Measurements from ENCODE around the gene BHLHE40.

Gene BHLHE40

DNA sequence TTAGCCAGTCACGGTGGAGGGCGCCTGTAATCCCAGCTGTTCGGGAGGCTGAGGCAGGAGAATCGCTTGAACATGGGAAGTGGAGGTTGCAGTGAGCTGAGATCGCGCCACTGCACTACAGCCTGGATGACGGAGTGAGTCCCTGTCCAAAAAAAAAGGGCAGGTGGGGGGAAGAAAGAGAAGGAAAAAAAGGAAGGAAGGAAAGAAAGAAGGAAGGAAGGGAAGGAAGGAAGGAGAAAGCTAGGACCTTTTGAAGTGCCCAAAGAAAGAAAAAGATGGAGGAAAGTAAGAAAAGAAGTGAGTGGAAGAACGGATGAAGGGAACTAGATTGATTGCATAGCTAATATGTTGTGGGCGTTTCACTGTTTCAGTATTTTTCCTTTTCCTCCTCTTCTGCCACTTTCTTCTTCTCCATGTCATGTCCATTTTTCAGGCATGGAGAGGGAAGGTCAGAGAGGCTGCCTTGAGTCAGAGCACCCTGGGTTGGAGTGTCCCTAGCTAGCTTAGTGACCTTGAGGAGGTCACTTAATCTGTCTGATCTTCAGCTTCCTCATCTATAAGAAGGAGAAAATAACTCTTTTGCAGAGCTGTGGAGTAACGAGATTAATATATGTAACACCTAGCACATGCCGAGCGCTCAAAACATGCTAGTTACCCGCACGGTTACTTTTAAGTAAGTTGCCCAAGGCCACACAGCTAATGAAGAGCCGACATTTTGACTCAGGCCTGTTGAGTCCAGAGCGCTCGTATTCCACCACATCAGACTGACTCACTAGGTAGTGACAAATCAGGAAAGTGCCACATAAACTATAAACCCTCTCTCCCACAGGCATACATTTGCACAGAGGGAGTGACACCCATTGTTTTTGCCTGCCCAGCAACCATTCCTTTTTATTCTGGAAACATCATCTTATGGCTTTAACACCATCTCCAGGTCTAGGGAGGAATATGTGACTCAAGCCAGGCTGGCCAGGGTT is 42.2 kb downstream of the BHLHE40 start:
- H3K4me1 ChIP-seq (ENCODE audit: control insufficient read depth, insufficient read depth, low read length), result peaks cover 14% of the 10 kb centered on the region
- no peak overlapping the region for H3K4me3 ChIP-seq (ENCODE audit: low read depth, low read length)
- TF ChIP-seq, protein P1, sequence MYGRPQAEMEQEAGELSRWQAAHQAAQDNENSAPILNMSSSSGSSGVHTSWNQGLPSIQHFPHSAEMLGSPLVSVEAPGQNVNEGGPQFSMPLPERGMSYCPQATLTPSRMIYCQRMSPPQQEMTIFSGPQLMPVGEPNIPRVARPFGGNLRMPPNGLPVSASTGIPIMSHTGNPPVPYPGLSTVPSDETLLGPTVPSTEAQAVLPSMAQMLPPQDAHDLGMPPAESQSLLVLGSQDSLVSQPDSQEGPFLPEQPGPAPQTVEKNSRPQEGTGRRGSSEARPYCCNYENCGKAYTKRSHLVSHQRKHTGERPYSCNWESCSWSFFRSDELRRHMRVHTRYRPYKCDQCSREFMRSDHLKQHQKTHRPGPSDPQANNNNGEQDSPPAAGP (tag by site-specific recombination; IDR thresholded peaks at IDR 0.05), result peak; percentile 68
- TF ChIP-seq ZNF366 (tag by site-specific recombination; conservative IDR thresholded peaks at IDR 0.05) (peak; percentile 94), ZNF600 (tag by site-specific recombination; IDR thresholded peaks at IDR 0.05) (peak; percentile 83), PRDM1 (tag by site-specific recombination; IDR thresholded peaks at IDR 0.05) (peak; percentile 62), ZNF776 (tag by site-specific recombination; IDR thresholded peaks at IDR 0.05; ENCODE audit: borderline replicate concordance) (no peak)
- H3K27ac ChIP-seq (ENCODE audit: extremely low read depth, low read depth, low read length), result no peak overlapping the region
- ChIA-PET POLR2A (interaction anchor here (3.2 to 8.3 kb wide), 2 partner anchors 21 to 38 kb away, joined by 13 to 332 read pairs; partner anchors contain the start of gene BHLHE40), CTCF (interaction anchor here (0.6 to 4.1 kb wide), 8 partner anchors 11 to 363 kb away, joined by 3 to 46 read pairs (median 5); partner anchors contain the start of gene BHLHE40)
- no peaks in the 10 kb centered on the region for H3K36me3 ChIP-seq (ENCODE audit: control insufficient read depth in 2 of 2, insufficient read depth in 1 of 2, low read length in 2 of 2)
- no peaks in the 10 kb centered on the region for H3K9me3 ChIP-seq (ENCODE audit: control insufficient read depth, insufficient read depth, low read depth, low read length)

DNA sequence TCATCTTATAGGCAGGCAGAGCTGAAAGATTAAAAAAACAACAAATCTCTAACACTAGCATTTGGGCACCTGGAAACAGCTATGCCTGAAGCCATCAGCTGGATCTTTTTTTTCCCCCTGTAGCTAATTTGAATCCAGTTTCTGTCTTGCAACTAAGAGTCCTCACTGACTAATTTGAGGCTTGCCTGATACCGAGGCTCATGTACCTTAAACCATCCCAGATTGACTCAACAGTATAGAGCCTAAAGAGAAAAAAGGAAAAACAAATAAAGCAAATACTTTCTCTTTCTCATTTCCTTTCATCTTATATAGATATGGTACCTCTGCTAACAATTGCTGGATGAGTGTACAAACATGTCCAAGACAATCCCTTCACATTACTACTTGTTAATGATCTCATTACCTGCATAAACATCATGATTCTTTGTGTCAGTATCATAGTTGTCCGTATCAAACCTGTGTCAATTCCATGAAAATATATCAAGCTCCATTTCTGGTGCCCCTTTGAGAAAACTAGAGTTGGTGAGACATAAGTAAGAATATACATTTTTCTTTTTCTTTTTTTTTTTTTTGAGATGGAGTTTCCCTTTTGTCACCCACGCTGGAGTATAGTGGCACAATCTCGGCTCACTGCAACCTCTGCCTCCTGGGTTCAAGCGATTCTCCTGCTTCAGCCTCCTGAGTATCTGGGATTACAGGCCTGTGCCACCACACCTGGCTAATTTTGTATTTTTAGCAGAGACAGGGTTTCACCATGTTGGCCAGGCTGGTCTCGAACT is 43.1 kb downstream of the BHLHE40 start:
- POLR2A ChIA-PET, result interaction anchor here (0.9 to 8.3 kb wide), 4 partner anchors 9 to 238 kb away, joined by 3 to 332 read pairs (median 14); partner anchors contain the start of gene BHLHE40
- CTCF ChIA-PET, result interaction anchor here (0.7 to 4.1 kb wide), 6 partner anchors 10 to 364 kb away, joined by 3 to 46 read pairs (median 6); partner anchors contain the start of gene BHLHE40
- Histone ChIP-seq H3K27ac (ENCODE audit: extremely low read depth, low read depth, low read length) (no peak overlapping the region), H3K9me3 (ENCODE audit: control insufficient read depth, insufficient read depth, low read depth, low read length) (no peaks in the 10 kb centered on the region), H3K4me3 (ENCODE audit: low read depth, low read length) (no peak overlapping the region), H3K4me1 (ENCODE audit: control insufficient read depth, insufficient read depth, low read length) (peaks cover 8% of the 10 kb centered on the region), H3K36me3 (ENCODE audit: control insufficient read depth in 2 of 2, insufficient read depth in 1 of 2, low read length in 2 of 2) (no peaks in the 10 kb centered on the region)
- no peak for TF ChIP-seq ZNF544 (tag by site-specific recombination; IDR thresholded peaks at IDR 0.05)
- TF ChIP-seq ZNF214 (tag by site-specific recombination; IDR thresholded peaks at IDR 0.05; ENCODE audit: borderline replicate concordance), result no peak
- no peak for TF ChIP-seq OVOL3 (tag by site-specific recombination; IDR thresholded peaks at IDR 0.05)
- TF ChIP-seq ZNF600 (tag by site-specific recombination; IDR thresholded peaks at IDR 0.05), result peak; percentile 85
- TF ChIP-seq, protein P2, sequence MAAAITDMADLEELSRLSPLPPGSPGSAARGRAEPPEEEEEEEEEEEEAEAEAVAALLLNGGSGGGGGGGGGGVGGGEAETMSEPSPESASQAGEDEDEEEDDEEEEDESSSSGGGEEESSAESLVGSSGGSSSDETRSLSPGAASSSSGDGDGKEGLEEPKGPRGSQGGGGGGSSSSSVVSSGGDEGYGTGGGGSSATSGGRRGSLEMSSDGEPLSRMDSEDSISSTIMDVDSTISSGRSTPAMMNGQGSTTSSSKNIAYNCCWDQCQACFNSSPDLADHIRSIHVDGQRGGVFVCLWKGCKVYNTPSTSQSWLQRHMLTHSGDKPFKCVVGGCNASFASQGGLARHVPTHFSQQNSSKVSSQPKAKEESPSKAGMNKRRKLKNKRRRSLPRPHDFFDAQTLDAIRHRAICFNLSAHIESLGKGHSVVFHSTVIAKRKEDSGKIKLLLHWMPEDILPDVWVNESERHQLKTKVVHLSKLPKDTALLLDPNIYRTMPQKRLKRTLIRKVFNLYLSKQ (tag by site-specific recombination; IDR thresholded peaks at IDR 0.05; ENCODE audit: borderline replicate concordance), result no peak
- TF ChIP-seq, protein P3, sequence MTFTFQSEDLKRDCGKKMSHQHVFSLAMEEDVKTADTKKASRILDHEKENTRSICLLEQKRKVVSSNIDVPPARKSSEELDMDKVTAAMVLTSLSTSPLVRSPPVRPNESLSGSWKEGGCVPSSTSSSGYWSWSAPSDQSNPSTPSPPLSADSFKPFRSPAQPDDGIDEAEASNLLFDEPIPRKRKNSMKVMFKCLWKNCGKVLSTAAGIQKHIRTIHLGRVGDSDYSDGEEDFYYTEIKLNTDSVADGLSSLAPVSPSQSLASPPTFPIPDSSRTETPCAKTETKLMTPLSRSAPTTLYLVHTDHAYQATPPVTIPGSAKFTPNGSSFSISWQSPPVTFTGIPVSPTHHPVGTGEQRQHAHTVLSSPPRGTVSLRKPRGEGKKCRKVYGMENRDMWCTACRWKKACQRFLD (tag by site-specific recombination; IDR thresholded peaks at IDR 0.05), result no peak
- no peak for TF ChIP-seq ZFP41 (tag by site-specific recombination; IDR thresholded peaks at IDR 0.05; ENCODE audit: borderline replicate concordance)
- no peak for TF ChIP-seq ZNF138 (tag by site-specific recombination; IDR thresholded peaks at IDR 0.05; ENCODE audit: borderline replicate concordance)
- TF ChIP-seq ZNF391 (tag by site-specific recombination; IDR thresholded peaks at IDR 0.05; ENCODE audit: borderline replicate concordance, low read depth), result no peak
- no peak for TF ChIP-seq SP3 (tag by site-specific recombination; IDR thresholded peaks at IDR 0.05)
- TF ChIP-seq ZSCAN30 (tag by site-specific recombination; IDR thresholded peaks at IDR 0.05), result no peak
- no peak for TF ChIP-seq ZNF555 (tag by site-specific recombination; conservative IDR thresholded peaks at IDR 0.05)
- peak; percentile 41; the same call in 1 of the 2 replicates for TF ChIP-seq PRDM1 (tag by site-specific recombination; IDR thresholded peaks at IDR 0.05)
- TF ChIP-seq, protein P4, sequence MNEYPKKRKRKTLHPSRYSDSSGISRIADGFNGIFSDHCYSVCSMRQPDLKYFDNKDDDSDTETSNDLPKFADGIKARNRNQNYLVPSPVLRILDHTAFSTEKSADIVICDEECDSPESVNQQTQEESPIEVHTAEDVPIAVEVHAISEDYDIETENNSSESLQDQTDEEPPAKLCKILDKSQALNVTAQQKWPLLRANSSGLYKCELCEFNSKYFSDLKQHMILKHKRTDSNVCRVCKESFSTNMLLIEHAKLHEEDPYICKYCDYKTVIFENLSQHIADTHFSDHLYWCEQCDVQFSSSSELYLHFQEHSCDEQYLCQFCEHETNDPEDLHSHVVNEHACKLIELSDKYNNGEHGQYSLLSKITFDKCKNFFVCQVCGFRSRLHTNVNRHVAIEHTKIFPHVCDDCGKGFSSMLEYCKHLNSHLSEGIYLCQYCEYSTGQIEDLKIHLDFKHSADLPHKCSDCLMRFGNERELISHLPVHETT (tag by site-specific recombination; IDR thresholded peaks at IDR 0.05), result no peak
- TF ChIP-seq, protein P5, sequence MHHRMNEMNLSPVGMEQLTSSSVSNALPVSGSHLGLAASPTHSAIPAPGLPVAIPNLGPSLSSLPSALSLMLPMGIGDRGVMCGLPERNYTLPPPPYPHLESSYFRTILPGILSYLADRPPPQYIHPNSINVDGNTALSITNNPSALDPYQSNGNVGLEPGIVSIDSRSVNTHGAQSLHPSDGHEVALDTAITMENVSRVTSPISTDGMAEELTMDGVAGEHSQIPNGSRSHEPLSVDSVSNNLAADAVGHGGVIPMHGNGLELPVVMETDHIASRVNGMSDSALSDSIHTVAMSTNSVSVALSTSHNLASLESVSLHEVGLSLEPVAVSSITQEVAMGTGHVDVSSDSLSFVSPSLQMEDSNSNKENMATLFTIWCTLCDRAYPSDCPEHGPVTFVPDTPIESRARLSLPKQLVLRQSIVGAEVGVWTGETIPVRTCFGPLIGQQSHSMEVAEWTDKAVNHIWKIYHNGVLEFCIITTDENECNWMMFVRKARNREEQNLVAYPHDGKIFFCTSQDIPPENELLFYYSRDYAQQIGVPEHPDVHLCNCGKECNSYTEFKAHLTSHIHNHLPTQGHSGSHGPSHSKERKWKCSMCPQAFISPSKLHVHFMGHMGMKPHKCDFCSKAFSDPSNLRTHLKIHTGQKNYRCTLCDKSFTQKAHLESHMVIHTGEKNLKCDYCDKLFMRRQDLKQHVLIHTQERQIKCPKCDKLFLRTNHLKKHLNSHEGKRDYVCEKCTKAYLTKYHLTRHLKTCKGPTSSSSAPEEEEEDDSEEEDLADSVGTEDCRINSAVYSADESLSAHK (tag by site-specific recombination; IDR thresholded peaks at IDR 0.05), result peak; percentile 97
- no peak for TF ChIP-seq ZNF473 (tag by site-specific recombination; IDR thresholded peaks at IDR 0.05)
- TF ChIP-seq ZNF707 (tag by site-specific recombination; IDR thresholded peaks at IDR 0.05), result no peak

All from HEK293 (cell line).